GM18858 (cell line): ENCODE measurements around the gene MROH2A.
"Not testable (repeated sequence)": the region's sequence is repeated elsewhere in the genome, so short reads cannot be mapped to it uniquely, and the experiment has no call there.

Experiments used
- ATAC-seq: cut with Tn5 transposase; IDR thresholded peaks from one replicate; pipeline ENCODE4 v1.9.1; 2021; ENCODE audit not compliant: unreplicated experiment

Gene MROH2A

GRCh38 chr2:233778030-233778429 is at the start of gene MROH2A:
Gene MROH2A (plus strand): TSS chr2:233778330. CDS start chr2:233779359, 1,029 bp downstream.
- no peak for ATAC-seq

GRCh38 chr2:233728723-233729301 is 49.3 kb upstream of the MROH2A start, which contains the start of gene UGT1A3:
Gene UGT1A3 (plus strand): TSS chr2:233729042. CDS start chr2:233729127, 85 bp downstream.
- ATAC-seq, result no peak

- ATAC-seq, result not testable (repeated sequence)
Measured at GRCh38 chr2:233736868-233737653, 41.1 kb upstream of the MROH2A start.

- ATAC-seq, result no peak
Measured at GRCh38 chr2:233740870-233741269, 37.3 kb upstream of the MROH2A start.

- ATAC-seq, result no peak
Measured at GRCh38 chr2:233743464-233744259, 34.5 kb upstream of the MROH2A start.

- no peak for ATAC-seq
Measured at GRCh38 chr2:233745073-233745755, 32.9 kb upstream of the MROH2A start.

- ATAC-seq, result not testable (repeated sequence)
Measured at GRCh38 chr2:233745838-233746237, 32.3 kb upstream of the MROH2A start.

GRCh38 chr2:233746475-233747282 is 31.5 kb upstream of the MROH2A start:
- no peak for ATAC-seq

- no peak for ATAC-seq
Measured at GRCh38 chr2:233747283-233747544, 30.9 kb upstream of the MROH2A start.

GRCh38 chr2:233750689-233751088 is 27.4 kb upstream of the MROH2A start:
- not testable (repeated sequence) for ATAC-seq

- ATAC-seq, result not testable (repeated sequence)
Measured at GRCh38 chr2:233751212-233752009, 26.7 kb upstream of the MROH2A start.

- no peak for ATAC-seq
Measured at GRCh38 chr2:233754872-233755611, 23.1 kb upstream of the MROH2A start.

- ATAC-seq, result no peak
Measured at GRCh38 chr2:233756429-233757081, 21.6 kb upstream of the MROH2A start.

- ATAC-seq, result no peak
Measured at GRCh38 chr2:233758141-233758540, 20.0 kb upstream of the MROH2A start.

- no peak for ATAC-seq
Measured at GRCh38 chr2:233758849-233759248, 19.3 kb upstream of the MROH2A start.

- no peak for ATAC-seq
Measured at GRCh38 chr2:233760043-233760442, 18.1 kb upstream of the MROH2A start, which contains the start of gene UGT1A1. Gene UGT1A1 (plus strand): TSS chr2:233760270. CDS start chr2:233760288, 18 bp downstream.

- ATAC-seq, result no peak
Measured at GRCh38 chr2:233761040-233761769, 16.9 kb upstream of the MROH2A start.

GRCh38 chr2:233764264-233764663 is 13.9 kb upstream of the MROH2A start:
- no peak for ATAC-seq
